ENCODE measurements around the gene RFX3.

RFX3 gene

DNA sequence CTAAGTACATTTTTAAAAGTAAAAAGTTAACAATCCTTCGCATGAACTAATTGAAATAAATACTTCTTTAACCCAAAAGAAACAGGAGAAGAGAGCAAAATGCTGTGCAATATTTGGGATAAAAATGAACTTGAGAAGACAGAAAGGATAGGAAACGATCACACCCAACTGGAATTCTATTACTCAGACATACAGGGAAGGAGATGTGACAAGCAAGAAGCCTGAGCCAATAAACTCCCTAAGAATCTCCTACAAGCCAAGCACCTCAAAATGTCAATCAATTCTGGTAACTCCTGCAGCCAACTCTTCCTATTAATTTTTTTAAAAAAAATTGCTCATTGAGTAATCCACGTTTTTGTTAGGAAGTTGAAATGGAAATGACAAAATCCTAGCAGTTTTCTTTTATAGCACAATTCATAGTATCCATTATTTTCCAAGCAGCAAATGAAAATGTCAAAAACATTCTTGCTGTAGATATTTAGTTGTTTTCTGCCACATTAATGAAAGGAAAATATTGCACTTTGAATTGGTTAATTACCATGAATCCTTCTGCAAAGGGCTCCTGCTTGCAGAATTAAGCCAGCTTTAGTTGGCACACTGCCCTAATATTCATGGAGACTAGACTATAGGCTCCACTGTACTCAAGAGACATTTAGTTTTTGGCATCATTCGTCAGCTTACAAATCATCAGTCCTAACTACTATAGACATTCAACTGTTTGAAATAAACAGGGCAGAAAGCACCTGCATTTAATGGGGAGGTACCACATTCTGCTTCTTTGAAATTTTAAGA is 89.0 kb downstream of the RFX3 start:
- TF ChIP-seq, protein P1, sequence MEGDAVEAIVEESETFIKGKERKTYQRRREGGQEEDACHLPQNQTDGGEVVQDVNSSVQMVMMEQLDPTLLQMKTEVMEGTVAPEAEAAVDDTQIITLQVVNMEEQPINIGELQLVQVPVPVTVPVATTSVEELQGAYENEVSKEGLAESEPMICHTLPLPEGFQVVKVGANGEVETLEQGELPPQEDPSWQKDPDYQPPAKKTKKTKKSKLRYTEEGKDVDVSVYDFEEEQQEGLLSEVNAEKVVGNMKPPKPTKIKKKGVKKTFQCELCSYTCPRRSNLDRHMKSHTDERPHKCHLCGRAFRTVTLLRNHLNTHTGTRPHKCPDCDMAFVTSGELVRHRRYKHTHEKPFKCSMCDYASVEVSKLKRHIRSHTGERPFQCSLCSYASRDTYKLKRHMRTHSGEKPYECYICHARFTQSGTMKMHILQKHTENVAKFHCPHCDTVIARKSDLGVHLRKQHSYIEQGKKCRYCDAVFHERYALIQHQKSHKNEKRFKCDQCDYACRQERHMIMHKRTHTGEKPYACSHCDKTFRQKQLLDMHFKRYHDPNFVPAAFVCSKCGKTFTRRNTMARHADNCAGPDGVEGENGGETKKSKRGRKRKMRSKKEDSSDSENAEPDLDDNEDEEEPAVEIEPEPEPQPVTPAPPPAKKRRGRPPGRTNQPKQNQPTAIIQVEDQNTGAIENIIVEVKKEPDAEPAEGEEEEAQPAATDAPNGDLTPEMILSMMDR (conservative IDR thresholded peaks at IDR 0.05; ENCODE audit: low read depth, low read length) = no peak
- H3K36me3 ChIP-seq (ENCODE audit: insufficient read depth) = no peaks in the 10 kb centered on the region
- H3K9ac ChIP-seq = no peak overlapping the region
- H3K27ac ChIP-seq = no peak overlapping the region
- no peak overlapping the region for H2AFZ ChIP-seq (ENCODE audit: low read depth)
- no peak overlapping the region for H3K4me2 ChIP-seq
- H3K27me3 ChIP-seq (ENCODE audit: insufficient read depth, low read depth) = no peaks in the 10 kb centered on the region
- H3K4me3 ChIP-seq (IDR thresholded peaks at IDR 0.05; ENCODE audit: insufficient read depth, low read depth, low read length) = no peak overlapping the region
- H3K4me1 ChIP-seq (ENCODE audit: low read depth, poor library complexity, severe bottlenecking) = no peaks in the 10 kb centered on the region
- H4K20me1 ChIP-seq (ENCODE audit: insufficient read depth) = no peaks in the 10 kb centered on the region
- H3K79me2 ChIP-seq (ENCODE audit: insufficient read depth, low read depth) = no peaks in the 10 kb centered on the region

DNA sequence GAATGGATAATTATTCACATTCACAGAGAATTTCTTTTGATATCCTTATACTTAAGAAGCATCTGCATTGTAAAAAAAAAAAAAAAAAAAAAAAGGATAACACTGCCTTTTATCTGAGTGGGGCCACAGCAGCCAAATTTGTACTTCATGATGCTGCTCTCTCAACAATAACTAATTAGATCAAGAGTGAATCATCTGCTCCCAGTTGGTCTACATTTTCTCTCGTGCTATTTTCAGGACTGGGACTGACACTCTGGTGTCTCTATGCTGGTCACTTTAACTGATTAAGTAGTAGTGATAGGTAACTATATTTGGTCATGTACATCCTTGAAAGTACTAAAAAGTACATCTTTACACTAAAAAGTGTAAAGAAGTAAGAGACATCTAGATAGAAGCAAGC is 90.1 kb downstream of the RFX3 start:
- Histone ChIP-seq H3K9ac (no peak overlapping the region), H3K79me2 (ENCODE audit: insufficient read depth, low read depth) (no peaks in the 10 kb centered on the region), H3K4me1 (ENCODE audit: low read depth, poor library complexity, severe bottlenecking) (no peaks in the 10 kb centered on the region), H4K20me1 (ENCODE audit: insufficient read depth) (no peaks in the 10 kb centered on the region), H3K4me2 (no peak overlapping the region), H3K4me3 (IDR thresholded peaks at IDR 0.05; ENCODE audit: insufficient read depth, low read depth, low read length) (no peak overlapping the region), H2AFZ (ENCODE audit: low read depth) (no peak overlapping the region), H3K27me3 (ENCODE audit: insufficient read depth, low read depth) (no peaks in the 10 kb centered on the region), H3K27ac (no peak overlapping the region), H3K36me3 (ENCODE audit: insufficient read depth) (no peaks in the 10 kb centered on the region)
- TF ChIP-seq, protein P1 (conservative IDR thresholded peaks at IDR 0.05; ENCODE audit: low read depth, low read length) = no peak

DNA sequence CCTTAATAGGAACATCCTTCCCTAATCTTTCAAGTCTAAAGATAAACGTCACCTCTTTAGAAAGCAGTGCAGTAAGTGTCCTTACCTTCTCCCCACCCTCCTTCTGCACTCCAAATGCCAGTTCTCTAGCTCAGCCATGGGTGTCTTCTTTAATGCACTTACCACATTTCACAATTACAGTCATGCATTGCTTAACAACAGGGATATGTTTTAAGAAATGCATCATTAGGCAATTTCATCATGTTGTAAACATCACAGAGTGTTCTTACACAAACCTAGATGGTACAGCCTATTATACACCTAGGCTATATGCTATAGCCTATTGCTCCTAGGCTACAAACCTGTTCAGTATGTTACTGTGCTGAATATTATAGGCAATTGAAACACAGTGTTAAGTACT is 91.2 kb downstream of the RFX3 start:
- H3K36me3 ChIP-seq (ENCODE audit: insufficient read depth) = no peaks in the 10 kb centered on the region
- H3K27ac ChIP-seq = no peak overlapping the region
- no peaks in the 10 kb centered on the region for H3K79me2 ChIP-seq (ENCODE audit: insufficient read depth, low read depth)
- no peak overlapping the region for H3K4me3 ChIP-seq (IDR thresholded peaks at IDR 0.05; ENCODE audit: insufficient read depth, low read depth, low read length)
- H3K4me2 ChIP-seq = no peak overlapping the region
- H3K9ac ChIP-seq = no peak overlapping the region
- H3K4me1 ChIP-seq (ENCODE audit: low read depth, poor library complexity, severe bottlenecking) = no peaks in the 10 kb centered on the region
- no peaks in the 10 kb centered on the region for H3K27me3 ChIP-seq (ENCODE audit: insufficient read depth, low read depth)
- no peaks in the 10 kb centered on the region for H4K20me1 ChIP-seq (ENCODE audit: insufficient read depth)
- TF ChIP-seq, protein P1 (conservative IDR thresholded peaks at IDR 0.05; ENCODE audit: low read depth, low read length) = no peak
- H2AFZ ChIP-seq (ENCODE audit: low read depth) = no peak overlapping the region

DNA sequence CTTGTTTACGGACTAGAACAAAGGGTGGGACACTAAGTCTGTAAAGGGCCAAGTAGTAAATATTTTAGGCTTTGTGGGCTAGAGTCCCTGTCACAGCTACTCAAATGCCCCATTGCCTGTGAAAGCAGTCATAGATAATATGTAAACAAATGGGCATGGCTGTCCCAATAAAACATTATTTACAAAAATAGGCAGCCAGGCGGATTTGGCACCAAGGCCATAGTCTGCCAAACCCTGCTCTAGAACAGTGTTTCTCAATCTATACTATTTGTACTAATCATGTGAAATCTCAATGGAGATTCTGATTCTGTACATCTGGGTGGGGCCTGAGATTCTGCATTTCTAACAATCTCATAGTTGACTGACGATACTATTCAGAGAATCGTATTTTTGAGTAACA is 92.0 kb downstream of the RFX3 start:
- Histone ChIP-seq H3K27ac (no peak overlapping the region), H3K27me3 (ENCODE audit: insufficient read depth, low read depth) (no peaks in the 10 kb centered on the region), H3K9ac (no peak overlapping the region), H3K4me3 (IDR thresholded peaks at IDR 0.05; ENCODE audit: insufficient read depth, low read depth, low read length) (no peak overlapping the region), H3K79me2 (ENCODE audit: insufficient read depth, low read depth) (no peaks in the 10 kb centered on the region), H3K4me1 (ENCODE audit: low read depth, poor library complexity, severe bottlenecking) (no peaks in the 10 kb centered on the region), H3K4me2 (no peak overlapping the region), H2AFZ (ENCODE audit: low read depth) (no peak overlapping the region), H3K36me3 (ENCODE audit: insufficient read depth) (no peaks in the 10 kb centered on the region), H4K20me1 (ENCODE audit: insufficient read depth) (no peaks in the 10 kb centered on the region)
- TF ChIP-seq, protein P1 (conservative IDR thresholded peaks at IDR 0.05; ENCODE audit: low read depth, low read length) = no peak

All from KMS-11 (cell line).